HepG2 (cell line): Measurements from ENCODE around the gene FAHD1. TPM values are rescaled to one million over a fixed set of nuclear protein-coding genes. Genes with fewer than 3 reads are reported as not detected.

Source experiments
- AGO1 ChIP-seq: fragments of 200-400 bp; formaldehyde crosslinking; IDR thresholded peaks from 2 replicates; pipeline ENCODE4 v1.6.1; 2017; ENCODE audit warnings: mild to moderate bottlenecking, low read depth, low read length, moderate library complexity; ENCODE audit not compliant: poor library complexity, severe bottlenecking
- HDAC6 ChIP-seq: fragments of 200-600 bp; sonication (generic); IDR thresholded peaks from 2 replicates; pipeline ENCODE4 v1.7.0; 2017; ENCODE audit warnings: mild to moderate bottlenecking, antibody characterized with exemption, low read length, low read depth
- HOXA5 ChIP-seq: sonication (generic); formaldehyde crosslinking; IDR thresholded peaks from 2 replicates; pipeline ENCODE4 v1.4.0; 2020; ENCODE audit warnings: missing genetic modification reagents
- KLF16 ChIP-seq, 2 experiments: sonication (generic) in 1 of 2; formaldehyde crosslinking in 1 of 2; IDR thresholded peaks; 2 replicates each; pipeline versions ENCODE4 v1.6.1 to v1.8.0; 2016 to 2023; ENCODE audit warnings: missing genetic modification reagents in 2 of 2, missing compliant biosample characterization in 1 of 2
- MTF2 ChIP-seq: sonication (generic); formaldehyde crosslinking; IDR thresholded peaks from 2 replicates; pipeline ENCODE4 v1.5.0; 2020; ENCODE audit warnings: missing genetic modification reagents, borderline replicate concordance
- PATZ1 ChIP-seq: sonication (generic); formaldehyde crosslinking; IDR thresholded peaks from 2 replicates; pipeline ENCODE4 v1.4.0; 2020; ENCODE audit warnings: missing genetic modification reagents
- RELA ChIP-seq: sonication (generic); formaldehyde crosslinking; IDR thresholded peaks from 2 replicates; pipeline ENCODE4 v1.4.0; 2020; ENCODE audit warnings: missing genetic modification reagents
- SNRNP70 ChIP-seq: fragments of 200-400 bp; formaldehyde crosslinking; IDR thresholded peaks from 2 replicates; pipeline ENCODE4 v1.6.1; 2017; ENCODE audit warnings: mild to moderate bottlenecking, low read depth, low read length, moderate library complexity
- SRSF9 ChIP-seq: fragments of 200-400 bp; formaldehyde crosslinking; IDR thresholded peaks from 2 replicates; pipeline ENCODE4 v1.6.1; 2018; ENCODE audit warnings: borderline replicate concordance, mild to moderate bottlenecking, low read depth, low read length; ENCODE audit not compliant: insufficient read depth, poor library complexity, severe bottlenecking
- TEAD3 ChIP-seq: optimal IDR thresholded peaks from 2 replicates; pipeline ENCODE3; 2016; ENCODE audit warnings: borderline replicate concordance
- TIGD3 ChIP-seq: sonication (generic); formaldehyde crosslinking; IDR thresholded peaks from 2 replicates; pipeline ENCODE4 v1.5.1; 2020; ENCODE audit warnings: mild to moderate bottlenecking, missing genetic modification reagents, borderline replicate concordance
- ZNF264 ChIP-seq: sonication (generic); formaldehyde crosslinking; IDR thresholded peaks from 2 replicates; pipeline ENCODE4 v1.4.0; 2020; ENCODE audit warnings: missing genetic modification reagents
- ZNF318 ChIP-seq: sonication (generic); formaldehyde crosslinking; IDR thresholded peaks from 2 replicates; pipeline ENCODE4 v1.4.0; 2020; ENCODE audit warnings: mild to moderate bottlenecking, missing genetic modification reagents
- ZNF431 ChIP-seq: sonication (generic); formaldehyde crosslinking; IDR thresholded peaks from 2 replicates; pipeline ENCODE4 v1.9.0; 2022; ENCODE audit warnings: missing genetic modification reagents, low read depth, mild to moderate bottlenecking, borderline replicate concordance
- ZNF572 ChIP-seq: sonication (generic); formaldehyde crosslinking; IDR thresholded peaks from 2 replicates; pipeline ENCODE4 v1.5.1; 2020; ENCODE audit warnings: mild to moderate bottlenecking, missing genetic modification reagents
- ZNF589 ChIP-seq: sonication (generic); formaldehyde crosslinking; conservative IDR thresholded peaks from 2 replicates; pipeline ENCODE4 v1.8.0; 2022; ENCODE audit warnings: mild to moderate bottlenecking, moderate library complexity, missing genetic modification reagents
- ZNF615 ChIP-seq: sonication (generic); formaldehyde crosslinking; IDR thresholded peaks from 2 replicates; pipeline ENCODE4 v1.5.0; 2020; ENCODE audit warnings: mild to moderate bottlenecking, missing genetic modification reagents, borderline replicate concordance
- ZSCAN22 ChIP-seq: sonication (generic); formaldehyde crosslinking; IDR thresholded peaks from 2 replicates; pipeline ENCODE4 v1.4.0; 2020; ENCODE audit warnings: mild to moderate bottlenecking, missing genetic modification reagents
- polyA plus RNA-seq, 8 experiments: library from polyadenylated mRNA; depleted of rRNA in 3 of 8; stranded (reverse) in 7 of 8; unstranded in 1 of 8; fragments of >200 nt; fragmentation: Illumina TruSeq in 4 of 8; extraction: Trizol in 4 of 8; gene quantifications; 2 replicates each; pipeline versions ENCODE4 v1.2.1 to v1.2.3, GENCODE V29; 2011 to 2016; ENCODE audit warnings: low read depth in 4 of 8, missing spikeins in 1 of 8, mixed read lengths in 1 of 8; ENCODE audit not compliant: insufficient read depth in 1 of 8
- total RNA-seq, 5 experiments: library from RNA; depleted of rRNA; stranded (reverse); fragments of >200 nt; fragmentation: Illumina TruSeq; extraction: Trizol; gene quantifications; 2 replicates each; pipeline ENCODE4 v1.2.3, GENCODE V29; 2016; ENCODE audit warnings: low read depth in 1 of 5

The FAHD1 gene
- total and polyA plus RNA-seq, 2 of the 13 experiments (the other 11 are each of a cell fraction or from before 2014, with no cell fraction given): 39.0 to 45.3 TPM

GRCh38 chr16:1828645-1829410 is 1.8 kb downstream of the FAHD1 start (continued):
- peak; percentile 13 for TF ChIP-seq TEAD3 (CRISPR knock-in tag)
- no peak for TF ChIP-seq TIGD3 (CRISPR knock-in tag)
- no peak for TF ChIP-seq ZNF572 (CRISPR knock-in tag)
- no peak for TF ChIP-seq ZSCAN22
- peak; percentile 61 for TF ChIP-seq ZNF264 (CRISPR knock-in tag)
- no peak for TF ChIP-seq SNRNP70
- TF ChIP-seq ZNF318 (CRISPR knock-in tag): no peak
- no peak for TF ChIP-seq MTF2
- no peak for TF ChIP-seq AGO1
- TF ChIP-seq RELA (CRISPR knock-in tag): no peak
- no peak for TF ChIP-seq HDAC6
- TF ChIP-seq KLF16 (CRISPR knock-in tag; IDR thresholded peaks at IDR 0.05): no peak
- TF ChIP-seq ZNF431 (CRISPR knock-in tag): no peak
- peak; percentile 93 for TF ChIP-seq PATZ1 (CRISPR knock-in tag)
- TF ChIP-seq ZNF589 (CRISPR knock-in tag): no peak
- TF ChIP-seq SRSF9: no peak
- no peak for TF ChIP-seq HOXA5 (CRISPR knock-in tag)
- TF ChIP-seq ZNF615: no peak
